HCT116 (cell line): ENCODE measurements around the gene ABHD2.

ENCODE experiments used
- EGR1 ChIP-seq: IDR thresholded peaks from 2 replicates; pipeline ENCODE4 v1.6.1; 2012; ENCODE audit warnings: low read depth
- TF ChIP-seq, protein P1 (sequence below), 3 experiments: fragments of 200-600 bp in 1 of 3; sonication (generic) in 1 of 3; IDR thresholded peaks in 2 of 3; conservative IDR thresholded peaks in 1 of 3; 2 replicates each; pipeline ENCODE4 v1.5.1; 2012 to 2017; ENCODE audit warnings: low read depth in 2 of 3, low read length in 2 of 3, antibody characterized with exemption in 1 of 3, borderline replicate concordance in 1 of 3, control low read depth in 1 of 3, mild to moderate bottlenecking in 1 of 3, mixed read lengths in 1 of 3, mixed run types in 1 of 3, moderate library complexity in 1 of 3; ENCODE audit not compliant: insufficient read depth in 1 of 3

DNA sequence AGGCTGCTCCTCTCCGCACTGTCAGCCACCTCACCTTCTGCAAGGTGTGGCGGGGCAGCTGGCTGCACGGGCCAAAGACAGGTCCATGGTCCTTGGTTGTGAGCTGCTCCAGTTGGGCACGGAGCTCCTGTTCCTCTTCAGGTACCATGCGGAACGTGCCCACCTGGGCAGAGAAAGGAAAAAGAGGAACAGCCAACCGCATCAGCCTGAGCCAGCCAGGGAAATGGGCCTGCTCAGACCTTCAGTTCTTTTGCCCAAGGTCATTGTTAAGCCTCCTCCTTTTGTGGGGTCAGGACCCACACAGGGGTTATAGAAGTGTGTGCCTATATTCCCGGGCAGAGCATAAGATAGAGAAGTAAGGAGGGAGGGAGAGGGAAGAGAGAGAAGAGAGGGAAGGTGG lies 130.3 kb downstream of the ABHD2 start:
- TF ChIP-seq EGR1, result no peak
- TF ChIP-seq, protein P1, sequence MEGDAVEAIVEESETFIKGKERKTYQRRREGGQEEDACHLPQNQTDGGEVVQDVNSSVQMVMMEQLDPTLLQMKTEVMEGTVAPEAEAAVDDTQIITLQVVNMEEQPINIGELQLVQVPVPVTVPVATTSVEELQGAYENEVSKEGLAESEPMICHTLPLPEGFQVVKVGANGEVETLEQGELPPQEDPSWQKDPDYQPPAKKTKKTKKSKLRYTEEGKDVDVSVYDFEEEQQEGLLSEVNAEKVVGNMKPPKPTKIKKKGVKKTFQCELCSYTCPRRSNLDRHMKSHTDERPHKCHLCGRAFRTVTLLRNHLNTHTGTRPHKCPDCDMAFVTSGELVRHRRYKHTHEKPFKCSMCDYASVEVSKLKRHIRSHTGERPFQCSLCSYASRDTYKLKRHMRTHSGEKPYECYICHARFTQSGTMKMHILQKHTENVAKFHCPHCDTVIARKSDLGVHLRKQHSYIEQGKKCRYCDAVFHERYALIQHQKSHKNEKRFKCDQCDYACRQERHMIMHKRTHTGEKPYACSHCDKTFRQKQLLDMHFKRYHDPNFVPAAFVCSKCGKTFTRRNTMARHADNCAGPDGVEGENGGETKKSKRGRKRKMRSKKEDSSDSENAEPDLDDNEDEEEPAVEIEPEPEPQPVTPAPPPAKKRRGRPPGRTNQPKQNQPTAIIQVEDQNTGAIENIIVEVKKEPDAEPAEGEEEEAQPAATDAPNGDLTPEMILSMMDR (IDR thresholded peaks at IDR 0.05 in 2 of 3, conservative IDR thresholded peaks at IDR 0.05 in 1 of 3; ENCODE audit: borderline replicate concordance in 1 of 3, insufficient read depth in 1 of 3, low read depth in 2 of 3, low read length in 2 of 3), result no peak
